ENCODE results near the gene SYDE2. TPM values are rescaled to one million over a fixed set of nuclear protein-coding genes. Genes with fewer than 3 reads are reported as not detected.

The SYDE2 gene
- total and polyA plus RNA-seq, 4 donors: 1.9 to 48.9 (median 10.3) TPM

- WGBS, 2 donors: 96% methylated on average over 1 of the region's 1 CpG
- no peak for TF ChIP-seq CTCF (IDR thresholded peaks at IDR 0.05; ENCODE audit: control extremely low read depth, extremely low read depth)
These were observed 29.1 kb downstream of the SYDE2 start for GRCh38 chr1:85171721-85172120.

GRCh38 chr1:85168884-85169283 lies 31.9 kb downstream of the SYDE2 start:
- 90 to 100% methylated on average over 1 of the region's 1 CpG for WGBS, 2 donors
- DNase-seq (no peak), ATAC-seq (ENCODE audit: insufficient read depth, low FRiP score) (no peak)
- H3K36me3 ChIP-seq (ENCODE audit: control insufficient read depth in 4 of 4, insufficient read depth in 4 of 4, low read length in 4 of 4): peaks cover 0 to 2% (median under 1%) of the 10 kb centered on the region in 4 donors
- H3K9me3 ChIP-seq (ENCODE audit: control insufficient read depth in 4 of 4, insufficient read depth in 3 of 4, low read length in 3 of 4): no peaks in the 10 kb centered on the region
- H3K27me3 ChIP-seq (ENCODE audit: control insufficient read depth in 3 of 3, insufficient read depth in 3 of 3, low read length in 2 of 3): no peaks in the 10 kb centered on the region
- TF ChIP-seq CTCF (IDR thresholded peaks at IDR 0.05; ENCODE audit: control extremely low read depth, extremely low read depth): no peak
- H3K9ac ChIP-seq (ENCODE audit: insufficient read depth in 1 of 2, low read length in 2 of 2): no peak overlapping the region
- no peak overlapping the region for H3K4me3 ChIP-seq
- H3K4me1 ChIP-seq (ENCODE audit: control insufficient read depth in 5 of 5, insufficient read depth in 5 of 5, low read length in 5 of 5): peaks cover 0 to 8% (median 0%) of the 10 kb centered on the region in 5 donors
- no peak overlapping the region for H3K27ac ChIP-seq (ENCODE audit: low read depth in 1 of 2, low read length in 1 of 2)

More at GRCh38 chr1:85171721-85172120, 29.1 kb downstream of the SYDE2 start:
- Histone ChIP-seq H3K9ac (ENCODE audit: insufficient read depth in 1 of 2, low read length in 2 of 2) (no peak overlapping the region), H3K4me3 (no peak overlapping the region), H3K27ac (ENCODE audit: low read depth in 1 of 2, low read length in 1 of 2) (no peak overlapping the region), H3K36me3 (ENCODE audit: control insufficient read depth in 4 of 4, insufficient read depth in 4 of 4, low read length in 4 of 4) (peaks cover 0 to 2% (median 0%) of the 10 kb centered on the region in 4 donors), H3K9me3 (ENCODE audit: control insufficient read depth in 4 of 4, insufficient read depth in 3 of 4, low read length in 3 of 4) (no peaks in the 10 kb centered on the region), H3K27me3 (ENCODE audit: control insufficient read depth in 3 of 3, insufficient read depth in 3 of 3, low read length in 2 of 3) (no peaks in the 10 kb centered on the region), H3K4me1 (ENCODE audit: control insufficient read depth in 5 of 5, insufficient read depth in 5 of 5, low read length in 5 of 5) (peaks cover 0 to 3% (median 0%) of the 10 kb centered on the region in 5 donors)
- DNase-seq: no peak
- no peak for ATAC-seq (ENCODE audit: insufficient read depth, low FRiP score)

- no peak for TF ChIP-seq CTCF (IDR thresholded peaks at IDR 0.05; ENCODE audit: control extremely low read depth, extremely low read depth)
- DNase-seq (peak in 2 of 3 donors; percentile 68 to 82), ATAC-seq (ENCODE audit: insufficient read depth, low FRiP score) (no peak)
- H3K9me3 ChIP-seq (ENCODE audit: control insufficient read depth in 4 of 4, insufficient read depth in 3 of 4, low read length in 3 of 4): no peaks in the 10 kb centered on the region
- no peaks in the 10 kb centered on the region for H3K27me3 ChIP-seq (ENCODE audit: control insufficient read depth in 3 of 3, insufficient read depth in 3 of 3, low read length in 2 of 3)
- no peak overlapping the region for H3K9ac ChIP-seq (ENCODE audit: insufficient read depth in 1 of 2, low read length in 2 of 2)
- peaks cover 0 to 3% (median under 1%) of the 10 kb centered on the region in 4 donors for H3K36me3 ChIP-seq (ENCODE audit: control insufficient read depth in 4 of 4, insufficient read depth in 4 of 4, low read length in 4 of 4)
- no peak overlapping the region for H3K27ac ChIP-seq (ENCODE audit: low read depth in 1 of 2, low read length in 1 of 2)
- peaks cover 0 to 8% (median 0%) of the 10 kb centered on the region in 5 donors for H3K4me1 ChIP-seq (ENCODE audit: control insufficient read depth in 5 of 5, insufficient read depth in 5 of 5, low read length in 5 of 5)
- H3K4me3 ChIP-seq: no peak overlapping the region
- 89 to 92% methylated on average over 1 of the region's 1 CpG for WGBS, 2 donors
These were observed 34.5 kb downstream of the SYDE2 start for GRCh38 chr1:85166351-85166750.

GRCh38 chr1:85158910-85159309 lies 41.9 kb downstream of the SYDE2 start:
- Histone ChIP-seq H3K9me3 (ENCODE audit: control insufficient read depth in 4 of 4, insufficient read depth in 3 of 4, low read length in 3 of 4) (no peaks in the 10 kb centered on the region), H3K4me1 (ENCODE audit: control insufficient read depth in 5 of 5, insufficient read depth in 5 of 5, low read length in 5 of 5) (no peaks in the 10 kb centered on the region), H3K9ac (ENCODE audit: insufficient read depth in 1 of 2, low read length in 2 of 2) (no peak overlapping the region), H3K27ac (ENCODE audit: low read depth in 1 of 2, low read length in 1 of 2) (no peak overlapping the region), H3K27me3 (ENCODE audit: control insufficient read depth in 3 of 3, insufficient read depth in 3 of 3, low read length in 2 of 3) (no peaks in the 10 kb centered on the region), H3K4me3 (no peak overlapping the region), H3K36me3 (ENCODE audit: control insufficient read depth in 4 of 4, insufficient read depth in 4 of 4, low read length in 4 of 4) (peaks cover 0 to 2% (median under 1%) of the 10 kb centered on the region in 4 donors)
- 68 to 83% methylated on average over 5 of the region's 5 CpGs for WGBS, 2 donors
- DNase-seq (no peak), ATAC-seq (ENCODE audit: insufficient read depth, low FRiP score) (no peak)
- no peak for TF ChIP-seq CTCF (IDR thresholded peaks at IDR 0.05; ENCODE audit: control extremely low read depth, extremely low read depth)
